ENCODE data around the gene CELSR1. TPM values are rescaled to one million over a fixed set of nuclear protein-coding genes. Genes with fewer than 3 reads are reported as not detected.

CELSR1 gene
- total RNA-seq, 1 experiment from 2014 or later = 19.6 TPM

GRCh38 chr22:46512039-46512370, 25.4 kb downstream of the CELSR1 start:
- DNase-seq (ENCODE audit: low read depth, low spot score) (no peak), ATAC-seq (no peak)
- BruUV-seq (replicated peaks) = no TSS peak
- POLR2A ChIA-PET = no interaction called here
- no peaks in the 10 kb centered on the region for H3K9me3 ChIP-seq (ENCODE audit: control insufficient read depth in 1 of 2, insufficient read depth in 1 of 2, low read depth in 1 of 2, low read length in 2 of 2)
- no peaks in the 10 kb centered on the region for H4K20me1 ChIP-seq (ENCODE audit: insufficient read depth)
- no peak overlapping the region for H3K27ac ChIP-seq (ENCODE audit: low read depth, low read length)
- CTCF ChIA-PET = no interaction called here
- TF ChIP-seq SRF (IDR thresholded peaks at IDR 0.05; ENCODE audit: low read depth) (no peak), RAD21 (IDR thresholded peaks at IDR 0.05; ENCODE audit: low read depth) (no peak), ZNF274 (IDR thresholded peaks at IDR 0.05; ENCODE audit: low read depth, low read length) (no peak), ELF1 (IDR thresholded peaks at IDR 0.05; ENCODE audit: borderline replicate concordance, low read depth) (no peak), MAX (IDR thresholded peaks at IDR 0.05) (no peak), POLR2AphosphoS5 (IDR thresholded peaks at IDR 0.05; ENCODE audit: low read depth, low read length) (no peak), ZFX (IDR thresholded peaks at IDR 0.05) (no peak), ZBTB33 (IDR thresholded peaks at IDR 0.05; ENCODE audit: extremely low read depth, insufficient replicate concordance, low read length) (no peak), POLR2A (IDR thresholded peaks at IDR 0.05; ENCODE audit: borderline replicate concordance, extremely low read depth, insufficient read depth, insufficient read length) (no peak), YY1 (IDR thresholded peaks at IDR 0.05; ENCODE audit: extremely low read depth, insufficient replicate concordance, low read depth, low read length) (no peak), JUND (IDR thresholded peaks at IDR 0.05) (no peak), CBX3 (IDR thresholded peaks at IDR 0.05; ENCODE audit: low read depth) (no peak), CEBPB (IDR thresholded peaks at IDR 0.05; ENCODE audit: low read depth) (no peak), FOSL1 (IDR thresholded peaks at IDR 0.05; ENCODE audit: low read depth) (no peak)
- H3K4me2 ChIP-seq (ENCODE audit: low read length) = no peak overlapping the region
- H3K9me2 ChIP-seq (ENCODE audit: insufficient read depth) = no peaks in the 10 kb centered on the region
- no peaks in the 10 kb centered on the region for H3K27me3 ChIP-seq (ENCODE audit: insufficient read depth, low read length)
- no peaks in the 10 kb centered on the region for H3K36me3 ChIP-seq (ENCODE audit: control insufficient read depth in 1 of 2, insufficient read depth in 2 of 2, low read length in 2 of 2)
- H3K79me2 ChIP-seq (ENCODE audit: insufficient read depth, low read length) = peaks cover 3% of the 10 kb centered on the region; the same call in 1 of the 2 replicates
- RAD21 ChIA-PET (ENCODE audit: low non-redundant PET in 1 of 2, low total read pairs in 2 of 2, uncharacterized antibody in 2 of 2, unreplicated experiment in 2 of 2) = no interaction called here
- H3K4me1 ChIP-seq (ENCODE audit: control insufficient read depth in 1 of 2, insufficient read depth in 2 of 2, low read length in 2 of 2) = peaks cover 9 to 18% of the 10 kb centered on the region in 2 experiments
- no peak overlapping the region for H2AFZ ChIP-seq (ENCODE audit: low read depth, low read length, poor library complexity, severe bottlenecking)
- H3K4me3 ChIP-seq (replicated peaks in 1 of 2; ENCODE audit: low read depth in 1 of 2, low read length in 2 of 2) = no peak overlapping the region
- intact Hi-C loops (cut with micrococcal nuclease) = no loop called here
- H3K9ac ChIP-seq (ENCODE audit: low read length) = no peak overlapping the region
